ENCODE measurements around the gene CTNNBIP1. TPM values are rescaled to one million over a fixed set of nuclear protein-coding genes. Genes with fewer than 3 reads are reported as not detected.

Gene CTNNBIP1
- total and polyA plus RNA-seq, 9 of the 15 experiments (the other 6 are each of a cell fraction or from before 2014, with no cell fraction given) = 0.65 to 29.2 (median 14.7) TPM

- TF ChIP-seq UBTF (IDR thresholded peaks at IDR 0.05; ENCODE audit: borderline replicate concordance in 1 of 2, low read depth in 2 of 2, low read length in 2 of 2) (peak in 1 of 2 experiments; percentile 16; a peak in 1 of 4 replicates), ZNF766 (CRISPR knock-in tag; conservative IDR thresholded peaks at IDR 0.05) (peak; percentile 99), ZBTB17 (CRISPR knock-in tag; IDR thresholded peaks at IDR 0.05) (peak; percentile 73), USF2 (CRISPR knock-in tag; IDR thresholded peaks at IDR 0.05) (0 out of 2 replicates have a peak, but pooled peaks have one; percentile 3), ATF7 (IDR thresholded peaks at IDR 0.05) (no peak), KLF6 (CRISPR knock-in tag; IDR thresholded peaks at IDR 0.05; ENCODE audit: borderline replicate concordance) (no peak), FOS (IDR thresholded peaks at IDR 0.05; ENCODE audit: extremely low read depth, insufficient read length) (peak; percentile 9), FOSL1 (tag; conservative IDR thresholded peaks at IDR 0.05) (peak; percentile 55), ZNF175 (CRISPR knock-in tag; IDR thresholded peaks at IDR 0.05; ENCODE audit: low read depth) (peak; percentile 95)
Observed at GRCh38 chr1:9823943-9824701, 85.9 kb downstream of the CTNNBIP1 start, which contains the start of gene CLSTN1 (continued).
